HEK293 (cell line): ENCODE results near the gene MRPL34.

ENCODE experiments used
- BCL11A ChIP-seq: fragments of 450-650 bp; formaldehyde crosslinking; IDR thresholded peaks from 2 replicates; pipeline ENCODE4 v1.5.1; 2016; ENCODE audit warnings: low read depth, missing biosample characterization, missing genetic modification characterization
- CTCF ChIP-seq: fragments of 450-650 bp; formaldehyde crosslinking; IDR thresholded peaks from 2 replicates; pipeline ENCODE4 v1.5.1; 2016; ENCODE audit warnings: missing biosample characterization, missing genetic modification characterization
- FEZF1 ChIP-seq: fragments of 450-650 bp; formaldehyde crosslinking; IDR thresholded peaks from 2 replicates; pipeline ENCODE4 v1.5.1; 2016; ENCODE audit warnings: missing biosample characterization, missing genetic modification characterization
- GFI1B ChIP-seq: fragments of 450-650 bp; formaldehyde crosslinking; IDR thresholded peaks from 2 replicates; pipeline ENCODE4 v1.5.1; 2016; ENCODE audit warnings: missing biosample characterization, missing genetic modification characterization
- MZF1 ChIP-seq: fragments of 450-650 bp; formaldehyde crosslinking; IDR thresholded peaks from 2 replicates; pipeline ENCODE4 v1.5.1; 2017; ENCODE audit warnings: missing biosample characterization, missing genetic modification characterization, borderline replicate concordance
- PBX3 ChIP-seq: sonication (generic); formaldehyde crosslinking; IDR thresholded peaks from 2 replicates; pipeline ENCODE4 v1.8.1; 2022; ENCODE audit warnings: mild to moderate bottlenecking, moderate library complexity, missing genetic modification reagents
- PRDM1 ChIP-seq: fragments of 450-650 bp; formaldehyde crosslinking; IDR thresholded peaks from 2 replicates; pipeline ENCODE4; 2016; ENCODE audit warnings: missing biosample characterization, missing genetic modification characterization
- REST ChIP-seq: fragments of 450-650 bp; formaldehyde crosslinking; IDR thresholded peaks from 2 replicates; pipeline ENCODE4 v1.5.1; 2016; ENCODE audit warnings: missing biosample characterization, missing genetic modification characterization
- SALL2 ChIP-seq: fragments of 450-650 bp; formaldehyde crosslinking; IDR thresholded peaks from 2 replicates; pipeline ENCODE4 v1.5.0; 2017; ENCODE audit warnings: missing biosample characterization, mild to moderate bottlenecking, missing genetic modification characterization, borderline replicate concordance
- SP3 ChIP-seq: fragments of 450-650 bp; formaldehyde crosslinking; IDR thresholded peaks from 2 replicates; pipeline ENCODE4 v1.5.1; 2016; ENCODE audit warnings: missing biosample characterization, missing genetic modification characterization
- TCF7L2 ChIP-seq: IDR thresholded peaks from 2 replicates; pipeline ENCODE4 v1.6.1; 2011; ENCODE audit warnings: low read depth, mild to moderate bottlenecking, inconsistent platforms, low read length, moderate library complexity, borderline replicate concordance
- YY1 ChIP-seq: fragments of 450-650 bp; formaldehyde crosslinking; IDR thresholded peaks from 2 replicates; pipeline ENCODE4 v1.5.1; 2018; ENCODE audit warnings: missing biosample characterization, missing genetic modification characterization
- ZBTB48 ChIP-seq: fragments of 450-650 bp; formaldehyde crosslinking; IDR thresholded peaks from 2 replicates; pipeline ENCODE4 v1.5.1; 2016; ENCODE audit warnings: missing biosample characterization, missing genetic modification characterization
- ZNF10 ChIP-seq: fragments of 450-650 bp; formaldehyde crosslinking; IDR thresholded peaks from 2 replicates; pipeline ENCODE4 v1.5.1; 2017; ENCODE audit warnings: missing biosample characterization, missing genetic modification characterization
- ZNF121 ChIP-seq: fragments of 450-650 bp; formaldehyde crosslinking; IDR thresholded peaks from 2 replicates; pipeline ENCODE4 v1.5.1; 2016; ENCODE audit warnings: missing biosample characterization, missing genetic modification characterization
- ZNF148 ChIP-seq: fragments of 450-650 bp; formaldehyde crosslinking; IDR thresholded peaks from 2 replicates; pipeline ENCODE4 v1.5.0; 2017; ENCODE audit warnings: missing biosample characterization, missing genetic modification characterization, borderline replicate concordance
- ZNF2 ChIP-seq: fragments of 450-650 bp; formaldehyde crosslinking; IDR thresholded peaks from 2 replicates; pipeline ENCODE4 v1.5.1; 2016; ENCODE audit warnings: missing biosample characterization, missing genetic modification characterization
- ZNF398 ChIP-seq: fragments of 450-650 bp; formaldehyde crosslinking; IDR thresholded peaks from 2 replicates; pipeline ENCODE4 v1.5.1; 2017; ENCODE audit warnings: missing biosample characterization, missing genetic modification characterization
- ZNF416 ChIP-seq: fragments of 450-650 bp; formaldehyde crosslinking; IDR thresholded peaks from 2 replicates; pipeline ENCODE4 v1.5.1; 2016; ENCODE audit warnings: missing biosample characterization, missing genetic modification characterization
- ZNF510 ChIP-seq: fragments of 450-650 bp; formaldehyde crosslinking; IDR thresholded peaks from 2 replicates; pipeline ENCODE4 v1.5.1; 2018; ENCODE audit warnings: mild to moderate bottlenecking, missing genetic modification characterization, missing biosample characterization; ENCODE audit not compliant: insufficient replicate concordance
- ZNF555 ChIP-seq: fragments of 450-650 bp; formaldehyde crosslinking; conservative IDR thresholded peaks from 2 replicates; pipeline ENCODE4 v1.5.1; 2017; ENCODE audit warnings: missing biosample characterization, mild to moderate bottlenecking, missing genetic modification characterization, inconsistent platforms
- ZNF596 ChIP-seq: fragments of 450-650 bp; IDR thresholded peaks from 2 replicates; pipeline ENCODE4 v1.5.0; 2018; ENCODE audit warnings: missing biosample characterization, mild to moderate bottlenecking, missing genetic modification characterization, moderate library complexity
- ZNF624 ChIP-seq: fragments of 450-650 bp; formaldehyde crosslinking; IDR thresholded peaks from 2 replicates; pipeline ENCODE4 v1.5.1; 2017; ENCODE audit warnings: missing biosample characterization, missing genetic modification characterization
- ZNF645 ChIP-seq: fragments of 450-650 bp; formaldehyde crosslinking; IDR thresholded peaks from 2 replicates; pipeline ENCODE4; 2016; ENCODE audit warnings: missing biosample characterization, missing genetic modification characterization
- ZNF654 ChIP-seq: fragments of 450-650 bp; formaldehyde crosslinking; IDR thresholded peaks from 2 replicates; pipeline ENCODE4 v1.5.1; 2016; ENCODE audit warnings: low read depth, missing biosample characterization, missing genetic modification characterization
- ZNF658 ChIP-seq: fragments of 450-650 bp; formaldehyde crosslinking; IDR thresholded peaks from 2 replicates; pipeline ENCODE4; 2016; ENCODE audit warnings: missing biosample characterization, missing genetic modification characterization
- ZNF777 ChIP-seq: fragments of 450-650 bp; formaldehyde crosslinking; IDR thresholded peaks from 2 replicates; pipeline ENCODE4 v1.5.1; 2017; ENCODE audit warnings: missing biosample characterization, missing genetic modification characterization, borderline replicate concordance
- ZNF792 ChIP-seq: fragments of 450-650 bp; formaldehyde crosslinking; IDR thresholded peaks from 2 replicates; pipeline ENCODE4 v1.5.1; 2016; ENCODE audit warnings: missing biosample characterization, missing genetic modification characterization
- ZNF837 ChIP-seq: fragments of 450-650 bp; formaldehyde crosslinking; IDR thresholded peaks from 2 replicates; pipeline ENCODE4 v1.5.1; 2016; ENCODE audit warnings: missing biosample characterization, missing genetic modification characterization

The MRPL34 gene

GRCh38 chr19:17282488-17283125, 23.1 kb upstream of the MRPL34 start (continued):
- TF ChIP-seq ZNF645 (tag by site-specific recombination) (no peak), ZNF555 (no peak), FEZF1 (tag by site-specific recombination) (no peak), PRDM1 (tag by site-specific recombination) (no peak), ZNF624 (no peak), TCF7L2 (no peak), ZNF792 (tag by site-specific recombination) (no peak), ZNF777 (tag by site-specific recombination) (no peak), ZNF654 (tag by site-specific recombination) (peak; percentile 83), ZNF398 (tag by site-specific recombination) (no peak), ZNF10 (no peak), ZNF2 (peak; percentile 80), CTCF (tag by site-specific recombination) (peak; percentile 99), ZNF510 (tag by site-specific recombination) (no peak), ZNF416 (tag by site-specific recombination) (no peak), GFI1B (tag by site-specific recombination) (no peak), ZNF596 (tag by site-specific recombination) (no peak), ZNF148 (tag by site-specific recombination) (no peak), YY1 (tag by site-specific recombination) (no peak), REST (tag by site-specific recombination) (no peak), ZNF658 (no peak), SALL2 (tag by site-specific recombination) (no peak), SP3 (tag by site-specific recombination) (no peak), ZNF837 (tag by site-specific recombination) (no peak), ZNF121 (tag by site-specific recombination) (peak; percentile 63; the same call in 1 of the 2 replicates), BCL11A (tag by site-specific recombination) (peak; percentile 65; the same call in 1 of the 2 replicates), ZBTB48 (no peak), PBX3 (CRISPR knock-in tag) (no peak), MZF1 (no peak)
